Stimulated activated CD8-positive, alpha-beta memory T cell treated with anti-CD3 and anti-CD28 coated beads, Interleukin-15, amount 100 ng/mL, for 48 hours (primary cell): ENCODE measurements around the gene SDCBP2.

Experiments used
- DNase-seq, 2 donors: peaks; one replicate each; pipeline ENCODE4 v3.0.0-alpha.2; 2020; ENCODE audit warnings: low read depth in 2 of 2

Gene SDCBP2

DNA sequence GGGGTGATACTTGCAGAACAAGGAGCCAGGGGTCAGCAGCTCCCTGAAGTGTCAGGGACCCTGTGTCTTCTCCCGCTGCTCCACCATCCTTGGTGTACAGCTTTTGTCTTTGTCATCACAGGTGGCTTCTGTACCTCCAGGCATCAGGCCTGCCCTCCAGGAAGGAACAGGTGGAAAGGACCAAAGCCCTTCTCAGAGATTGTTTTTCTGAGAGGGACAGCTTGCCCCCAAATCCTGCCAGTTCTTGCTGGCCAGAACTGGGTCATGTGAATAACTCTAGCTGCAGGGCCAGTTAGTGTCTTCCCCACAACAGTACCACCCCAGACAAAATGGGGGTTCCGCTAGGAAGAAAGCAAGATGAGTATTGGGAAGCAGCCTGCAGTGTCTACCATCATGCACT is 31.5 kb downstream of the SDCBP2 start:
- no peak for DNase-seq

DNA sequence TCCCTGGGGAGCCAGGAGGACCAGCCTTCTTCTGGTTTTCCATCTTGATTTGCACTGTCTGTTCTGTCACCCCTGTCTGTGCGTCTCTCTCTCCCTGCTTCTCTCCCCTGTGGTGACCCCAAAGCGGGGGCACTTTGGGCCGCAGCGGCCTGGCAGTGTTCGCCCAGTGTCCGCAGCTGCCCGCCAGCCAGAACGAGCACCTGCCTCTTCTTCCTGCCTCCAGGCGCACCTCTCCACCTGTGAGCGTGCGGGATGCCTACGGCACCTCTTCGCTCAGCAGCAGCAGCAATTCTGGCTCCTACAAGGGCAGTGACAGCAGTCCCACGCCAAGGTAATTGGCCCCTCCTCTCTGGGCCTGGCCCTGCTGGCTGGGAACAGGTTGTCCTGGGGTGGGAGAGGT is 32.0 kb downstream of the SDCBP2 start:
- no peak for DNase-seq

DNA sequence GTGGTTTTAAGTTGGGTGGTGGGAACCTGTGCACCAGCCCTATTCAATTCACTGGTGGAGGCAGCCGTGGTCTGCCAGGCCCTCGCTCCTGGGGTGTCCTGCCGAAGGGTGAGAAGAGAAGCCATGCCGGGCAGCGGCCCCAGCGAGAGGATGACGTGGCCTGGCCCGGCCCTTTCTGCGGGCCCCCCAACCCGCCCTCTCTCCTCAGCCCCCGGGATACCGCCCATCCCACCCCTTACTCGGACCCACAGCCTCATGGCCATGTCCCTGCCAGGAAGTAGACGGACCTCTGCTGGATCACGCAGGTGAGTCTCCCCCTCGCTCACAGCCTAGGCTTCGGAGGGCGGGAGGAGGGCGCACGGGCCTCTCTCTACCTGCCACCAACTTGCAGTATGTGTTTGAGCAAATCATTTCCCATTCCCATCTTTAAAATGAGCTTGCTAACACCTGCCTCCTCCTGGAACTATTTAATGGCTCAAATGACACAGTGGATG is 32.8 kb downstream of the SDCBP2 start:
- DNase-seq: no peak

DNA sequence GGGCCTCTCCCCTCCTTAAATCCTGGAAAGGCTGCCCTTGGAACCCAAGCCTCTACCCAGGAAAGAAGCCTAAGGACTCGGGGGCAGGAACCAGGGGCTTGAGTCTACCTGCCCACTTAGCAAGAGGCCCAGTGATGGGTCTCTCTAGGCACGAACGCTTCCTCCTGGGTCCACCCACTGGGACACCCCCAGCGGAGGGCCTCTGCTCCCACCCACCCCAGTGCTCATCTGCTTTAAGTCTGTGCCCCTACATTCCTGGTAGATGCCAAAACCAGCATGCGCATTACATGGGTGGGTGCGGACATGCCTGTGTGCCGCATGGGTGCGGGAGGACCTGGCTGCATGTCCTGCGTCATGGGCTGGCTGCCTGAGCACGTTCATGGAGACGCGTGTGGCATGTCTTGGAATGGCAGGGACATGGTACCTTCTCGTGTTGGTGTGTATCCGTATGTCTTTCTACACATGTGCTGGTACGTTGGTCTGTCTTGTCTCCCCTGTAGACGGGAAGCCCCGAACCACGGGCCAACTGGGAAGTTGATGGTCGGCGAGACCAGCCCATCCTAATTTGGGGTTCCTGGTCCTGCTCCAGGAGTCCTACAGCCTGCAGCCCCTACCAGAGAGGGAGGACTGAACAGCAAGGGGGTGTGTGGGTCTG is 33.5 kb downstream of the SDCBP2 start:
- no peak for DNase-seq

DNA sequence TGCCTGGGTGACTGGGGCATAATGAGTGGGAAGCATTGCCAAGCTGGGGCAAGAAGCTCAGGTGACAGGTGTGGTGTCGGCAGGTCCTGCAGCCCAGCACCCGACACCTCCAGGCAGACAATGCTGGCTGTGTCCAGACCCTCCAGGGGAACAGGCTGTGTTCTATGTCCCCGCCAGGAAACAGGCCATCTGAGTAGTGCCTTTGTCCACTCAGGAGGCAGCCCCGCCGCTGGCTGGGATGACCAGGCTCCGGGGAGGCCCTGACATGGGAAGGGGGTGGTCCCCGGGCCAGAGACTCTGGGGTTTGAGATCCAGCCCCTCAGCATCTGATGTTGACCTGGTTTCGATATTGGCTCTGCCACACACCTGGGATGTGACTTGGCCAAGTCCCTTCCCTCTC is 34.4 kb downstream of the SDCBP2 start:
- DNase-seq: no peak

DNA sequence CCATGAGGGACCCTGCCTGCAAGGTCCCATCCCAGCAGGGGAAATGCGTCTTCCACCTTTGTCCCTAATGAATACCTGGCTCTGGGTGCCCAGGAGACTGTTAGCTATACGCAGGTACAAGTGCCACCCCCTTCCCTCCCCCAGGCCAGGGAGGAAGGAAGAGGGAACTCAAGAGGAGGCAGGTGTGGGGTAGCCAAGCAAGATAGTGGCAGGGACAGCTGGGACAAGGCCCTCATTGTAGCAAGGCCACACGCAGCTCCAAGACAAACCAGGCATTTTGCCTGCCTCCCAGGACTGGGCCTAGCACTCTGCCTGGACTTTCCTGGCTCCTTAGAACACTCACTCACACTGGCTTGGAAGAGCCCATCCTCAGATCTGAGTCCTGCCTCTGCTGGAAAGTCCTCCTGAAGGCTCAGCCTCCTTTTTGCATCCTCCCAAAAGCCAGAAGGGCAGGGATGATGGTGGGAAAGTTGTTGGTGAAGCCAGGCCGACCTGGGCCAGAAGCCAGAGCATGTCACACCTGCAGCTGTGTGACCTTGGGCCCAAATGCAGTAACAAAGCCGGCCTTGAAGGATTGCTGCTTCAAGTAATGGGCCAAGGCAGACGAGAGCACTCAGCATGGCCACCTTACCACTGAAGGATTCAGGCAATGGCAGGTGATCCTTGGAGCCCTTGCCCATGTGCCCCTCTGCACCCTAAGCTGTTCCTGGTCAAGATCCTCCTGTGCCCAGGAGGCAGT is 35.1 kb downstream of the SDCBP2 start:
- no peak for DNase-seq

DNA sequence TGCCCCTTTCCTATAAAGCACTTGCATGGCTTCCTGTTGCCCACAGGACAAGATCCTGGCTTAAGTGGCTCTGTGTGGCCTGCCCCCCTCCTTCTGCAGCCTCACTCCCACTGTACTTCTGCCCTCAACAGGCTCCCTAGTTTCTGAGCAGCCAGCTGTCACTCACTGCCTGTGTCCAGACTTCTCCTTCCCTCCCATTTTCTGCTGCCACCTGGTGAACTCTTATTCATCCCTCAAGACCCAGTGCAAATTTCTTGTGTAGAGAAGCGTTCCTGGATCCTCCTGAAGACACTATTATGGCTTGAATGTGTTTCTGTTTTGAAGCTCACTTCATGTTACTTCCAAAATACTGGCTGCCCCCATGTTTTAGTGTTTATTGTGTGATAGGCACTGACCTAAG is 36.3 kb downstream of the SDCBP2 start:
- DNase-seq: no peak

DNA sequence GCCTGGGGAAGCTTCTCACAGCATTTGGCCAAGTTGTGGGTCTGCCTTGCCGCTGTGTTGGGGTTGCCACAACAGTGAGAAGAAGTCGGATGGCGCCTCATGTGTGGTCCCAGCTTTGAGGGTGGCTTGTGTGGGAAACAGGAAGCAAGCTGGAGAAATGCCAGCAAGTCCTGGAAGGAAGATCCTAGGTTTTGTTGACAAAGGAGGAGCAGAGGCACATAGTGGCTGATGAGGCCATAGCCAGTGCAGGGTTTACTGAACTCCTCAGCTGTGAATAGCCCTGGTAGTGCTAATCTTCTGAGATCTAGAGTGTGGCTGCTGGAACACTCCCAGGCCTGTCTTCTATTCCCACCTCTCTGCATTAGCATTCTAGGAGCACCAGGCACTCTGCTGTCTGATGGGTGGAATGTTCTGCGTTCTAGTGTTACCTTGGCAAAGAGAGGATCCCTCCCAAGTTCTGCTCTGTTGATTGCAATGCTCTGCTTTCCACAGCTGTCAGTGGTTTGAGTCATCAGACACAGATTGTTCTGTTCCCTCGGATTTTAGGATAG is 37.7 kb downstream of the SDCBP2 start:
- DNase-seq: no peak

DNA sequence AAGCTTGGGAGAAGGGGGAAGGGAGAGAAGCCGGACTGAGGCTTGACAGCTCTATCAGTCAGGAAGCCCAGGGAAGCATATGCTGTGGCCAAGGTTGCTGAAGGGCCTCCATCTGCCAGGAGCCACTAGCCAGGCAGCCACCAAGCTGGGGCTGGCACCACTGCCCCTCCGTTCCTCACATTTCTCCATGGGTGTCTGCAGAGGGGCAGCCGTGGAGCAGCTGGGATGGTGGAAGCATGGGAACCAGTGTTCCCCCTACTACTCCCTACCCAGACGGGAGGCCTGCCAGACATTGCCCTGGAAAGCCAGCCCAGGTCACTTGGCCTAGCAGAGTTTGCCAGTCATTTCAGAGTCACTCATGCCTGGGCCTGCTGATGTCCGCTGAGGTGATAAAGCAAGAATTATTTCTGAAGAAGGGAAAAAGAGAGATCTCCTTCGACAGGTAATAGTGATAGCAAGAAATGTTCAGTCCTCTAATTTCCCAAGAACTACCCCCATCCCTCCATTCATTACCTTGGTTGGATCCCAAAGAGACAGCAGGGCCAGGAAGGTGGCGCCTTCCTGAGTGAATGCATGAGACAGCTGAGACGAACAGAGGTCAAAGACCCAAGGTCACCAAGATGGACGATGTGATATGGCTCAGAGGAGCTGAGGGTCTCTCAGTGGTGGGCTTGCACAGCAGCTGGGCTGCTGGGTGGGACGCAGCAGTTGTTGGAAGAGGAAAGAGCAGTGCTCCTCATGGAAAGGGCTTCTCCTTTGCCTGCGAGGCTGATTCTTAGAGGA is 41.0 kb downstream of the SDCBP2 start:
- no peak for DNase-seq

DNA sequence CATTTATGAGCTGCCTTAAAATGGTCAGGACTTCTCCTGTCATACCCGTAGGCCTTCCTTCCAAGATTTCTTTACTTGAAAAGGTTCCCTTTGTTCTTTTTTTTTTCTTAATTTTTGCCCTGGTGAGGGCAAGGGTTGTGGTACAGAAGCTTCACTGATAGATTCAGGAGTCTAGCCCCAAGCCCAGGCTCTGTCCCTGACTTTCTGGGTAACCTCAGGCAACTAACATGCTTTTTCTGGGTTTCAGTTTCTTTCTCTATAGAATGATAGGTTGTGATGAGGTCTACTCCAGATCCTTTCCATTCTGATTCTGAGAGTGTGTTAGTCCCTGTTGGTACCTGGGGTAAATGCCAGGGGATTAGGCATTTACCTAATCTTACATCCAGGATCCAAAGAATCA is 41.6 kb downstream of the SDCBP2 start:
- DNase-seq: no peak

DNA sequence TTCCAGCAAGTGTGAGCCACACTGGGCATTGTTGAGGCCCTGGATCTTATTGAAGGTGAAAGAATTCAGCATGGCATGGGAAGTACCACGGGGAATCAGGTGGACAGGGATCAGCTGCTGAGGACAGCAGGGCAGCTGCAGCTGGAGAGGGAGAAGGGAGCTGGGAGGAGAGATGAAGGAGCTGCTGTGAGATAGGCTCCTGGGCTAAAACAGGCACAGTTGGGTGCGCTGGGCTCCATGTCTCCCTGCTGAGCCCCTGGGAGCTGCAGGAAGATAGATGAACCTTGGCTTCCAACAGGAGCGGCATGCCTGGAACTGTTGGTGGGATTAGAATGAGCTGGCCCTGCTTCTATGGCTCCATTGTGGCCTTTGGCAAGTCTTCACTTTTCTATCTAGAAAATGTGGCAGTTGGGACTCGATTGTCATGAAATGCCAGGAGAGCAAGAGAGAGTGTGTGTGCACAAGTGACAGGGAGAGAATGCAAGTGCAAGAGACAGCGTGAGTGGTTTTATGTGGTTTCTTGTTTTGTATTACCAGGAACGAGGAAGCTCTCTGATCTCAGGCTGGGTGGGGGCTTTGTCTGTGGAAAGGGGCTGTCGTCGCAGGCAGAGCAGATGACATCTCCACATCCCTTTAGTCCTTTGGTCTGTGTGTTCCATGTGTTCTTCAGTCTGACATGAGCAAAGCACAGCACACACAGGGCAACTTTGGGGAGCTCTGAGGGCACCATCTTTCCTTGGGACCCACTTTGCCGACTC is 42.5 kb downstream of the SDCBP2 start:
- DNase-seq: no peak

DNA sequence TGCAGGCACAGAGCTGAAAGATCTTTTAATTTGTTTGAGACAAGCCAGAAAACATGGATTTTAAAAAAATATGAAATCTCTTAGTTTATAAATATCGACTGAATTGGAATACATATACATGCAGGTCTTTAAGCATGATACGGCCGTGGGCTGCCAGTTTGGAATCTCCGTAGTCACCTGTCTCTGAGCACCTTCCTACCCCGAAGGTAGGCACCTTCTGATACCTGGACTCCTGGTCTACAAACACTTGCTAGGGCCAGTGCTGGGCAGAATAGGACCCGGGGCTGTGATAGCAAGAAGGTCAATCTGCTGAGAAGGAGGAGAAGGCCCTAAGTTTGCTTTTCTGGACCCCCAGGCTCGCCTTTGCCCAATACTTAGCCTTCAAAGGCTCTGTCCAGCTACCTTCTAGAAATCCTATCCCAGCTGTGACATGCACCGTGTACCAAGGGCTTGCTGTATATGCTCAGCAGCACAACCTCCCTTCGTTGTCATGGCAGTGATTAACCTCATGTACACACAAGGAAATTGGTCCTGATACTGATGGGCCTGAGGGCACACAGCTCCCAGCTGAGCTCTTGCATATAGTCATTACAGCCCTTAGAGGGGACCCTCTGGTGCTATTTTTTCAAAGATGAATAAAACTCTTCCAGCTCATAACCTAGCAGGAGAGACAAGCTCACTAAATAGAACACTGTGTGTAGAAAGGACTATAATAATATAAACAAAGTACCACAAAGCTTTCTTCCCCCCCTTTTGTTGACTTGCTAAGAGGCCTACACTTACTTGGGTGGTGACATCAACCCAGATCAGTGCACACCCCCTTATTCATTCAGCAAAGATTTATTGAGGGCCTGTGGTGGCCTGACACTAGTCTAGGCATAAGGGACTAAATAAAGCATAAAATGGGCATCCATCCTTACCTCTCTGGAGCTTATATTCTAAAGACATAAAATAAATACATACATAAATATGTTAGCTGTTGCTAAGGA is 45.1 kb downstream of the SDCBP2 start:
- no peak for DNase-seq

DNA sequence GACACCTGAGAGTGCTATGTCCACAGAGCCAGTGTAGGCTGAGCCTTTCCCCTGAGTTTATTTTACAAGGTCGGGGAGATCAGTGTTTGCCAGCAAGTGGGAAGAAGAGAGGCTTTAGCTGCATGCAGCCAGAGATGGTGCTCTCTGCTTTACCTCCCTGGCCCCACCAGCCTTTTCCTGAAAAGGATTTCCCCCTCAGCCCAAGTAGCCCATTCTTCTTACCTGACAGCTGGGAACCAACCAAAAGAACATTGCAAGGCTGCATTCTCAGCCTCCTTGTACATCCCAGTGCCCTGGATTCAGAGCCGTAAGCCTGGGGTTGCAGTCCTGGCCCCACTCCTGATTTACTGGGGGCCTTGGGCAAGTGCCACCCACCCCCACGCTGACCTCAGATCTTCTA is 46.0 kb downstream of the SDCBP2 start:
- no peak for DNase-seq

DNA sequence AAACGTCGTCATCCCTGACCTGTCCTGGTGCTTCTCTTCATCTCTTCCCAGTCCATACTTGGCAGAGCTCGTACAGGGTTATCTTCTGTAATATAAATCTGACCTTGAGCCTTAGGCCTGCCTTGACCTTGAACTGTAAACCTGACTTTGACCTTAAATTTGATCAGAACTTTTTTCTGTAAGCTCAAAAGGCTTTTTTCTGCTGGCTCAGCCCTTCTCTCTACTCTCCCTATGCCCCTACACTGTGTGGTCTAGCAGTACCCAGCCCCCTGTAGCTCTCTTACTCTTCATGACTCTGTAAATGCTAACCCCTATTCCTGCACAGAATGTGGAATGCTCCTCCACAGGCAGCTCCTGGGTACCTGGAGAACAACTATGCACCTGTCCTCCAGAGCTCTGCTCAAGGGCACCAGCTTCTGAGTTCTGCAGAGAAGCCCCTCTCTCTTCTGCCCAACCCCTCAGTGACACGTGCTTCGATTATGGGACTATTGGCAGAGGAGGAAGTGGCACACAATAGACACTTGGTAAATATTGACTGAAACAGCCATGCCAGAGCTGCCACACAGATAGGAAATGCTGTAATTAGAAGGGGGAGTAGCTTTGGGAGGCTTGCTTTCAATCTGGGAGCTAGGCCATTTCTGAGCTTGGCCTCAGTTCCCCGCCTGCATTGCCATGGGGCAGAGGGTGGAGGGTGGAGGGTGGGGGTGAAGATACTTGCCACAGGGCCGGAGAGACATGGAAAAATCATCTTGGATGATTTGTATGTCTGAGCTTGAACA is 47.5 kb downstream of the SDCBP2 start:
- DNase-seq: no peak

DNA sequence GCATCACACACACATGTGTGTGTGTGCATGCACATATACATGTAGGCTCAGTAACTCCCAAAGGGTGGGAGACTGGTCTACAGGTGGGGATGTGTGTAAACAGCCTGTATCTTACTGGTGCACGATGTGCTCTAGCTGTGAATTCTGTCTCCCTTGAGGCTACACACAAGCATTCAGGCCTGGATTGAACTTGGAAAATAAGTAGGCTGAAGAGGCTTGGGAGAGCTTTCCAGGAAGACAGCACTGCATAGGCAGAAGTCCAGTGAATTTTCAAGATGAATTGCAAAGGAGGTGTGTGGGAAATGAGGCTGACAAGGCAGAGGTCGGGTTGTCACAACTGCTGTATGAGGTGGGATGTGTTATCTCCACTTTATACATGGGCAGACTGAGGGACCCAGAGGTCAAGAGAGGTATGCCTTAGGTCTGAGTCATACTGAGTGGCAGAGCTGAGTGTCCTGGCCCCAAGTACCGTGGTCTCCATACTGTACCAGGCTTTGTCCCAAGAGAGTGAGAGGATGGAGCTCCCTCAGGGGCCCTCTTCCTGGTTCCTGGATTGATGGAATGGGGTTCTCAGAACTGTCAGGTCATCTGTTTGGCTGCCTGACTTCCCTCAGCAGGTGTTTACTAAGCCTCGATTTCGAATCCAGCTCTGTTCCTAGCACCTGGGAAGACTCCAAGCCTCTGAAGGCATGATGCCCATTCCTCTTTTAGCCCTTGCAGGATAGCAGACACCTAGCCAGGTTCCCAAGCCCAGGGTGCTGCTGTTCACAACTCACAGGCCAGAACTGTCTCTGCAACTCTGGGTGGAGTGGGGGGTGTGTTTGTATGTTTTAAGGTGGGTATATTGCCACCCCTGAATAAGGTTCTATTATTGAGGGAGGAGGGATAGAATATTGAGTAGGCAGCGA is 48.5 kb downstream of the SDCBP2 start:
- no peak for DNase-seq

DNA sequence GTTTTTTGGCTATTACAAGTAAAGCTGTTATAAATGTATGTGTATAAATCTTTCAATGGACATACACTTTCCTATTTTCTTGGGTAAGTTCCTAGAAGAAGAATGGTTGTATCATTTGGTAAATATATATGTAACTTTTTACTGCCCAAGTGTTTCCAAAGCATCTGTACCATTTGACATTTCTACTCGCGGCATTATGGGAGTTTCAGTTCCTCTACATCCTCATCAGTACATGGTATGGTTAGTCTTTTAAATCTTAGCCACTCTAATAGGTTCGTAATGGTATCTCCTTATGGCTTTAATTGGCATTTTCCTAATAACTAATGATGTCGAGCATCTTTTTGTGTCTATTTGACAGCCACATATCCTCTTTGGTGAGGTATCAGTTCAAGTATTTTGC is 49.9 kb downstream of the SDCBP2 start:
- no peak for DNase-seq

DNA sequence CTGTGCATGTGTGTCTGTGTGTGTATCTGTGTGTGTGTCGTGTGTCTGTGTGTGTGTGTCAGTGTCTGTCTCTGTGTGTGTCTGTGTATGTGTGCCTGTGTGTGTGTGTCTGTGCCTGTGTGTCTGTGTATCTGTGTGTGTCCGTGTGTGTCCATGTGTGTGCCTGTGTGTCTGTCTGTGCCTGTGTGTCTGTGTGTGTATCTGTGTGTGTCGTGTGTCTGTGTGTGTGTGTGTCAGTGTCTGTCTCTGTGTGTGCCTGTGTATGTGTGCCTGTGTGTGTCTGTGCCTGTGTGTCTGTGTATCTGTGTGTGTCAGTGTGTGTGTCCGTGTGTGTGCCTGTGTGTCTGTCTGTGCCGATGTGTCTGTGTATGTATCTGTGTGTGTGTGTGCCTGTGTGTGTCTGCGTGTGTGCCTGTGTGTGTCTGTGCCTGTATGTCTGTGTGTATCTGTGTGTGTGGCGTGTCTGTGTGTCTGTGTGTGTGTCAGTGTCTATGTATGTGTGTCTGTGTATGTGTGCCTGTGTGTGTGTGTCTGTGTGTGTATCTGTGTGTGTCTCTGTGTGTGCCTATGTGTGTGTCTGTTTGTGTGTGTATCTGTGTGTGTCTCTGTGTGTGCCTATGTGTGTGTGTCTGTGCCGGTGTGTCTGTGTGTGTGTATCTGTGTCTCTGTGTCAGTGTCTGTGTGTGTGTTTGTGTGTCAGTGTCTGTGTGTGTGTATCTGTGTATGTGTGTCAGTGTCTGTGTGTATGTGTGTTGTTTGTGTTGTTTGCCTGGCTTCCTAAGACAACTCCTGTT is 51.2 kb downstream of the SDCBP2 start:
- DNase-seq: no peak

DNA sequence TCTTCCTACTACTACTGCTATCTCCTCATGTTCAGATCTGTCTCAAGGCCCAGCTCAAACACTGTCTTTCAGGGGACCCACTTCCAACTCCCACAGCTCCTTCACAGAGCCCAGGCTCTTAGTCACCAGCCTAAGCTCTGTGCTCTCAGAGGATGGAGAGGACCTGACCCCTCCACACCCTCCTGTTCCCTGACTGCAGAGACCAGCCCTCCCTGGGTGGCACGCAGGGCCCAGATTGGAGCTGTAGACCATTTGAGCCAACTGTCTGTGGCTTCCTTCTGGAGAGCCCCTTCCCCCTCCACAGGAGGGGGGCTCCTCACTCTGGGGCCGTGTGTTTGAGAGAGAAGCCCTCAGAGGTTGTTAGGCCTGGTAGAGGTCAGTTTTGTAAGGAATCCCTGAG is 53.0 kb downstream of the SDCBP2 start:
- DNase-seq: no peak
